Measurements from ENCODE around the gene EIF2AK3.

GRCh38 chr2:88606371-88607030 is 20.8 kb downstream of the EIF2AK3 start:
- TF ChIP-seq, protein P1, sequence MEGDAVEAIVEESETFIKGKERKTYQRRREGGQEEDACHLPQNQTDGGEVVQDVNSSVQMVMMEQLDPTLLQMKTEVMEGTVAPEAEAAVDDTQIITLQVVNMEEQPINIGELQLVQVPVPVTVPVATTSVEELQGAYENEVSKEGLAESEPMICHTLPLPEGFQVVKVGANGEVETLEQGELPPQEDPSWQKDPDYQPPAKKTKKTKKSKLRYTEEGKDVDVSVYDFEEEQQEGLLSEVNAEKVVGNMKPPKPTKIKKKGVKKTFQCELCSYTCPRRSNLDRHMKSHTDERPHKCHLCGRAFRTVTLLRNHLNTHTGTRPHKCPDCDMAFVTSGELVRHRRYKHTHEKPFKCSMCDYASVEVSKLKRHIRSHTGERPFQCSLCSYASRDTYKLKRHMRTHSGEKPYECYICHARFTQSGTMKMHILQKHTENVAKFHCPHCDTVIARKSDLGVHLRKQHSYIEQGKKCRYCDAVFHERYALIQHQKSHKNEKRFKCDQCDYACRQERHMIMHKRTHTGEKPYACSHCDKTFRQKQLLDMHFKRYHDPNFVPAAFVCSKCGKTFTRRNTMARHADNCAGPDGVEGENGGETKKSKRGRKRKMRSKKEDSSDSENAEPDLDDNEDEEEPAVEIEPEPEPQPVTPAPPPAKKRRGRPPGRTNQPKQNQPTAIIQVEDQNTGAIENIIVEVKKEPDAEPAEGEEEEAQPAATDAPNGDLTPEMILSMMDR (IDR thresholded peaks at IDR 0.05), result no peak
- TF ChIP-seq POLR2A (IDR thresholded peaks at IDR 0.05), result no peak
